Mucosa of gallbladder (tissue), 1 donor: Measurements from ENCODE around the gene MSANTD3. TPM values are rescaled to one million over a fixed set of nuclear protein-coding genes. Genes with fewer than 3 reads are reported as not detected.

Experiments
- DNase-seq: peaks from one replicate; pipeline ENCODE4 v3.0.0-alpha.2; 2020; ENCODE audit warnings: low spot score
- total RNA-seq: library from RNA; stranded (reverse); gene quantifications from one replicate; pipeline ENCODE4 v1.2.1, GENCODE V29; 2021
- donor health status: DM: no; HTN: no; CAD: no.

MSANTD3 gene
- total RNA-seq, 1 donor from 2014 or later = 14.9 TPM

DNA sequence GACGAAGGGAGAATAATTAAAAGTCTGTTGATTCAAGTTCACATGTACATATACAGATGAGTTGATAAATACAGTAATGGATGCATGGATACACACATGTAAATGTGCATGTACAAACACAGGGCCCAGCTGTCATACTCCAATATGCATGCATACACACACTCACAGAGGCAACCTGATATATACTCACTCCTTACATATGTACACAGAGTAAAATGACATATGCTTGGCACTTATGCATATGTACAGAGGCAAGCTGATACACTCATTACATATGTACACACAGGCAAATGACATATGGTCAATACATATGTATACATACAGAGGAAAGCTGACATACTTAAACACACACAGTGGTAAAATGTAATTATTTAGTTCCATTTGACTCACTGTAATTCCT lies 38.8 kb downstream of the MSANTD3 start:
- DNase-seq = no peak

DNA sequence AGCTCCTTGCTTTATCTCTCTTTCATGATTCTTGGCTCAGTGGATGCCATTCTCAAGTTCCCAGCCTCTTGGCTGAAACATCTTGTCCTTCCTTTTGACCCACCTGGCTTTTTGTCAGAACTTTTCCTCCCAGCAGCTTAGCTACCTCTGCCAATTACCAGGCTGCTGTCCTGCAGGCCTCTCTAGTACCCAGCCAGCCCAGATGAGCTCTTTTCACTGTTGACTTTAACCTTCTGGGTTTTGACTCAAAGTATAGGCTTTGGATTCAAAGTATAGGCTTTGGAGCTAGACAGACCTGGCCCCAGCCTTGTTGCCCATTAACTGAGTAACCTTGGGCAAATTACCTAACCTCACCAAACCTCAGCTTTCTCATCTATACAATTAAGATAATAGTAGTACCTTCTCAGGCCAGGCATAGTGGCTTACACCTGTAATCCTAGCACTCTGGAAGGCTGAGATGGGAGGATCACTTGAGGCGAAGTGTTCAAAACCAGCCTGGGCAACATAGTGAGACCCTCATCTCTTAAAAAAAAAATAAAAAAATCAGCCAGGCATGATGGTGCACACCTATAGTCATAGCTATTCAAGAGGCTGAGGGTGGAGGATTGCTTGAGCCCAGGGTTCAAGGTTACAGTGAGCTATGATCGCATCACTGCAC lies 39.4 kb downstream of the MSANTD3 start:
- no peak for DNase-seq

DNA sequence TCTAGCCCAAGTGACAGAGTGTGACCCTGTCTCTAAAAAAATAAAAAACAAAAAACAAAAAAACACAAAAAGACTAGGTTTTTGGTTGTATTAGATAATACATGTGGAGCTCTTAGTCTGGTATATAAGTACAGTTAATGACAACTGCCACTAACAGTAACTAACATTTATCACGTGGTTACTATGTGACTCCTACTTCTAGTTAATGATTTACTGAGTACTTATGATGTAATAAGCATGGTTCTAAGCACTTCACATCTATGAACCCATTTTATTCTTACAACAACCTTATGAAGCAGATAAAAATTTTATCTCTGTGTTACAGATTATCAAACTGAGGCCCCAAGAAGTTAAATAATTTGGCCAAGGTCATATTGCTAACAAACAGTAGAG lies 39.9 kb downstream of the MSANTD3 start:
- no peak for DNase-seq

DNA sequence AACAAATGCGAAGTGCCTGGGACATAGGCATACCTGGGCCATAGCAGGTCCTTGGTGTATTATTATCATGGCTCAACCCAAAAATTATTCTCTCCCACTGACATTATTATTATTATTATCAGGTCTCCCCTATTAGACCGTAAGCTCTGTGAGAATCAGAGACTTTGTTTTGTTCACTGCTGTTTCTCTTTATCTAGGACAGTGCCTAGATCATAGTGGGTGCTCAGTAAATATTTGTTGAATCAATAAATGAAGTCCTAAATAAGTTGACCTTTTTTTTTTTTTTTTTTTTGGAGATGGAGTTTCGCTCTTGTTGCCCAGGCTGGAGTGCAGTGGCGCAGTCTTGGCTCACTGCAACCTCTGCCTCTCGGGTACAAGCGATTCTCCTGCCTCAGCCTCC lies 41.1 kb downstream of the MSANTD3 start:
- no peak for DNase-seq

DNA sequence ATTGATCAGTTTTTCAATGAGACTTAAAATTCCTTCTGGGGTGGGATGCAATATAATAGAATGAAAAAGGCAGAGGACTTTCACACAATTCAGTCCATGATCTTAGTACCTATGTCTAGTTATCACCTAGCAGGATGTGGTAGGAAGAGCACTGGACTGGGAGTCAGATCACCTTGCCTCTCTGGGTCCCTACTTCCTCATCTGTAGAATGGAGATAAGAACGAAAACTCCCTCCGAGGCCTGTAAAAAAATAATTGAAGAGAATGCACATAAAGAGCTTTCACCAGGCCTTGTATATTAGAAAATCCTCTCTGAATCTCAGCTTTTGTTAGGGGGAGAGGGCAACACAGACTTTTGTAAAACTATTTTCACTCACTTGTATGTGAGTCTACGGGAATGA lies 45.3 kb downstream of the MSANTD3 start:
- no peak for DNase-seq

DNA sequence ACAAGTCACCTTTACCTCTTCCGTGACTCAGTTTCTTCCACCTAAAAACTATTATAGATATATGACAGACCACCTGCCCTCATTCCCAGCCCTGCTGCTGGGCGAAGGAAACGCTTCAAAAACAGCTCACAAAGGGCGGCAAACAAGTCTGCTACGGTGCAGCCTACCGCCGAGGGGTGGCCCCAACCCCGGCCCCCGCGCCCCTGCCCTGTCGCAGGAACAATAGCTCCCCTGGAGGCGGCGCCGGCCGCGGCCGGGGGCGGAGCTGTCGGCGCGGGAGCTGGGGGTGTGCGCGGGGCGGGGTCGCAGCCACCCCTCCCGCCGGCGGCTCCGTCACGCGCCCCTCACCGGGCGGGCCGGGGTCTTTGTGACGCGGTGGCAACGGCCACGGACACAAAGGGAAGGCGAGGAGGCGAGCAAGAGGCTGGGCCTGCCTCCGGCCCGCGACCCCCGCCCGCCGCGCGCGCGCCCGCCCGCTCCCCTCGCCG lies 45.9 kb downstream of the MSANTD3 start, which contains the start of gene TMEFF1:
TSS of gene TMEFF1 (plus strand) at position 362 of the 488 bp plus-strand sequence. CDS start 396 bp downstream, outside the sequence.
- DNase-seq = no peak

DNA sequence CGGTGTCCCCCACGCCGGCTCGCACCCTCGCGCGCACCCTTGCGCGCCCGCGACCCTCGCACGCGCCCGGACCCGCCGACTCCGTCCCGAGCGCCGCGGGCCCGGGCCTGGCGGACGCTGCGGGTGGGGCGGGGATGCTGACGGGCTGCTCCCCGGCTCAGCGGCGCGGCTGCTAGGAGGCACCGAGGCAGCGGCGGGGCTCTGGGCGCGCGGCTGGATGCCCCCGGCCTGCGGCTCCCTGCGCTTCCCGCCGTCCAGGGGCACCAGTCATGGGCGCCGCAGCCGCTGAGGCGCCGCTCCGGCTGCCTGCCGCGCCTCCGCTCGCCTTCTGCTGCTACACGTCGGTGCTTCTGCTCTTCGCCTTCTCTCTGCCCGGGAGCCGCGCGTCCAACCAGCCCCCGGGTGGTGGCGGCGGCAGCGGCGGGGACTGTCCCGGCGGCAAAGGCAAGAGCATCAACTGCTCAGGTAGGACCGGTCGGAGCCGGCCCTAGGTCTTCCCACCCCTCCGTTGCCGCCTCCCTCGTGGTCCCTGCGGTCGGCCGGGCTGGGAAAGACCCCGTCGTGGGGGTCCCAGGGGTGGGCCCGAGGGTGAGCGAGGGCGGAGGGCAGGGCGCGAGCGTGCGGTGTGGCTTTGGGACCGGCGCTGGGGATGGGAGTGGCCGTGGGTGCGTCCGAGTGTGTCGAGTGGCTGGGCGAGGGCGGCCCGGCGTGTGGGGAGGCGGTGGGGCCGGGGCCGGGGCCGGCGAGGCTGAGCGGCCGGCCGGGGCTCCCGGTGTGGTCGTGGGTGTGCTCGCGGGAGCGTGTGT lies 46.5 kb downstream of the MSANTD3 start:
- no peak for DNase-seq

DNA sequence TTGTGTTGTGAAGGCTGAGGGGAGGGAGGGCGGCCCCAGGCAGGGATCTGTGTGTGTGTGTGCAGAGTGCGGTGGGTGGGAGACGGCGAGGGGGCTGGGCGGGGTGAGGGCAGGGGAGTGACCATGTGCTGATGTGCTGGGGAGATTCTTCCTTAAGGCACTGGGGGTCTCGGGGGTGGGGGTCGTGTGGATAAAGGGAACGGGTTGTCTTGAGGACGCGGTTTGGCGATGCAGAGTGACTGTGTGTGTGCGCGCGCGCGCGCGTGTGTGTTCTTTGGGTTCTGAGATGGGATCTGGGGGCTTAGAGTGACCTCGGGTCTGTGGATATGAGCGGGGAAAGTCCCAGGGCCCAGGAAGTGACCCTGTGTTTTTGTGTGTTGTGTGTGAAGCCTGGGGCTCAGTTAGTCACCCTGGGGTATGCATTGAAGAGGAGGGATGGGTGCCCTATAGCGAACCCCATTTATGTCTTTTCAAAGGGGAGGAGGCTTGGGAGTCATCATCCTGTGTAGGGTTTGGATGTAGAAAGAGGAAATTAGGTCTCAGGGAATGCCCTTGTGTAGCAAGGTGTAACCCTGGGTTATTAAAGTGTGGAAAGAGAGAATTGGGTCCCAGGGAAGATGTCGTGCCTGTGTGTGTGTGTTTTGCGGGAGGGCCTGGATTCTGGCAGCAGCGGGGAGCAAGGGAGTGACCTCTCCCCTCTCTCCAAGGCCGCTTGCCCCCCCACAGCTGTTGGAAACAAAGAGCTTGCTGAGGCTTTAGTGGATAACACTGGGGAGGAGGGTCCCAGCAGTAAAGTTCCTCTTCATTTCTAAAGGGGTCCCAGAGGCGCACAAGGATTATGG lies 47.4 kb downstream of the MSANTD3 start:
- no peak for DNase-seq

DNA sequence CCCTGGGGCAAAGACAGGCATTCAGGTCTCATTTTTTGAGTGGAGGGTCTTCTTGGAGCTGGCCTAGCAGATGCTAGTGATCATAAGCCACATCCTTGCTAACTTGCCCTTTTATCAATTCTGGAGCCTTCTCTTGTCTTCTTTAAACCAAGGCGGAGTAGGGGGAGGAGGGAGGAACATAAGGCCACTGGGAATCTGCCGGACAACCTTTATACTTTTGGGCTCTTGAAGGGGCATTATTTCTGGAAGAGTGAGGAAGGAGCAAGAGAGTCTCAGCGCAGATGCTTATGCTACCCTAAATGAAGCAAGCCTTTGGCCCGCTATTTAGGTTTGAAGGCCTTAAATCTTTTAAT lies 48.0 kb downstream of the MSANTD3 start:
- DNase-seq = no peak

DNA sequence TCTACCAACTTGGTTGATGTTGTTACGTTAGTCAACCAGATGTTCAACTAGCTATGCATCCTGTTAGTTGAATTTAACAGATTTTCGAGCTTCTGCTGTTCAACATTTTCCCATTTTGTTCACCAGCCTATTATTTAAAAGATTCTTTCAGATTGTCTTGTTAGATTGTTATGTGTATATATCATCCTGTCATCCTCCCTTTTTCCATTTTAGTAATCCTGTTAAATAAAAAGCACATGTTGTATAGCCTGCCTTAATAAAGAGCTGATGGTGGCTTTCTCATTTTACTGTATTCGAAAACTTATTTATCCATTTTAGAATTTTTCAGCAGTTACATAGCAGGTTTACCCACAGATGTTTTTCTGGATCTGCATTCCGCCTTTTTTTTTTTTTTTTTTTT lies 50.3 kb downstream of the MSANTD3 start:
- no peak for DNase-seq

DNA sequence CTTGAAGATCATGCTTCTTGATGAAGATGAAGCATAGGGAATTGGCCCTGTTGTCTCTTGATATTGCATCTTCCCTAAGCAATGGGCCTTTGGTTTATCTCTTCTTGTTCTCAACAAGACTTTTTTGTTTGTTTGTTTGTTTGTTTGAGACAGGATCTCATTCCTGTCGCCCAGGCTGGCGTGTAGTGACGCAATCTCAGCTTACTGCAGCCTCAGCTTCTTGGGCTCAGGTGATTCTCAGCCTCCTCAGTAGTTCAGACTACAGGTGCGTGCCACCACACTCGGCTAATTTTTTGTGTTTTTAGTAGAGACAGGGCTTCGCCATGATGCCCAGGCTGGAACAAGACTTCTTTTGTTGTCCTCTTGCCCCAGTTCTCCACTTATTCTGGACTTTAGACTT lies 51.2 kb downstream of the MSANTD3 start:
- no peak for DNase-seq

DNA sequence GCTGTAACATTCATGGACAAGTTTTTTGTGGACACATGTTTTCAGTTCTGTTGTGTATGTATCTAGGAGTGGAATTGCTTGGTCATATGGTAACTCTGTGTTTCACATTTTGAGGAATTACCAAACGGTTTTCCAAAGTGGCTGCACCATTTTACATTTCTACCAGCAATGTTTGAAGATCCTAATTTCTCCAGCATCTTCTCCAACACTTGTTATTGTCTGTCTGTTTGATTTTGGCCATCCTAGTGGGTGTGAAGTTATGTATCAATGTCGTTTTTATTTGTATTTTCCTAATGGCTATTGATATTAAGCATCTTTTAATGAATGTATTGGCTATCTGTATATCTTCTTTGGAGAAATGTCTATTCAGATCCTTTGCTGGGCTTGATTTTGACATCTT lies 52.9 kb downstream of the MSANTD3 start:
- no peak for DNase-seq

DNA sequence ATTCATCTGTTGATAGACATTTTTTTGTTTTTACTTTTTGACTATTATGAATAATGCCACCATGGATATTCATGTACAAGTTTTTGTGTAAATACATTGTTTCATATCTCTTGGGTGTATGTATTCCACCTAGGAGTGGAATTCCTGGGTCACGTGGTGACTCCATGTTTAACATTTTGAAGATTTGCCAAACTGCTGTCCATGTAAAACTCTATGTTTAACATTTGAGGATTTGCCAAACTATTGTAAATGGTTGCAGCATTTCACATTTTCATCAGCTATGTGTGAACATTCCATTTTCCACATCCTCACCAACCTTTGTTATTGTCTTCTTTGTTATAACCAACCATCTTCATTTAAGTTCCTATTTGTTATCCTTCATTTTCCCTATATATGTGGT lies 58.3 kb downstream of the MSANTD3 start:
- DNase-seq = no peak

DNA sequence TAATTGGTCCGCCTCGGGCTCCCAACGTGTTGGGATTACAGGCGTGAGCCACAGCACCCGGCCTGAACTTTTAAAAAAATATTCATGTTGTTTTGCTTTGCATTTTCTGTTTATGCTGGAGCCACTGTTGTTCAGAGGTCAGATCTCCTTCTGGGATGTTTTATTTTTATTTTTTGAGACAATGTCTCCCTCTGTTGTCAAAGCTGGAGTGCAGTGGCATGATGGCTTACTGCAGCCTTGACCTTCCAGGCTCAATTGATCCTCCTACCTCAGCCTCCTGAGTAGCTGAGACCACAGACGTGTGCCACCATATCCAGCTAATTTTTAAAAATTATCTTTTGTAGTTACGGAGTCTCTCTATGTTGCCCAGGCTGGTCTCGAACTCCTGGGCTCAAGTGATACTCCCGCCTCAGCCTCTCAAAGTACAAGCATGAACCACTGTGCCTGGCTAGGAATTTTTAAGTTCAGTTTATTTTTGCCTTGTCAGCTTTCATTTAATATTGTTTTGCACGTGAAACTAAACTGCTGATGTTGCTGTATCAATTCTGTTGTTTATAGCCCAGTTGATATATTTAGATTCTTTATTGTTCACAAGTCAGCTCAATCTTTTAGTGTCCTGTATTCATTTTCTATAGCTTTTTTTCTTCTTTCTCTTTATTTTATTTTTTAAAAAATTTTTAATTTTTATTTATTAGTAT lies 59.7 kb downstream of the MSANTD3 start:
- no peak for DNase-seq

DNA sequence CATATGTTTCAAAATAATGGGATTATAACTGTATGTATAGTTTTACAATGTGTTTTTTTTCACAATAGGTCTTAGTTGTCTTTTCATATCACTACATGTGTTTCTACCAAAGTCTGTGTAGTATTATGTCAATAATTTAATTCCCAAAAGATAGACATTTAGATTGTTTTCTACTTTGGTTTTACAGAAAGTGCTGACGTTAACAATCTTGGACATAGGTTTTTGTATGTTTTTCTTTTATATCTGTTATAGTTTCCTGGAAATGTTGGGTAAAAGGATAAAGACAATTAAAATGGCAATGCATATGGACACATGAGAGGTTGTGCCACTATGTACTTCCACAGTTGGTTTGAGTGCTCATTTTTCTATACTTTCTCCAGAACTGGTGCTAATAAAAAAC lies 61.2 kb downstream of the MSANTD3 start:
- no peak for DNase-seq

DNA sequence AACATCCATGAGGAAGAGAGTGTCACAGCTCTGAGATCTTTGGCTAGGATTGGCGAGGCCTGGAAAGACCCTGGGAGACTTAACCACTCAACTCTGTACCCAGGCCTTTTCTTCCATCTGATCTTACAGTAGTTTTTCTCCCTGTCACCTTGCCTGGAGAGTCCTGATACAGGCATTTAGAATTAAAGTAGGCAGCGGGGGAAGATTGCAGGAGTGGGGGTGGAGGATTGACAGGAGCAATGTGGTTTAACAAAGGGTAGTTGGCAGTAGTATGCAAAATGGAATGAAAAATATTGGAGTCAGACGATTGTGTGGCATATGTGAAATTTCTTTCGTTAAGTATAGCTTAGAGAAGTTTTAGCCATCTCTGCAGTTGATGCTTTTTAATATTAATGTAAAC lies 62.9 kb downstream of the MSANTD3 start:
- DNase-seq = no peak

DNA sequence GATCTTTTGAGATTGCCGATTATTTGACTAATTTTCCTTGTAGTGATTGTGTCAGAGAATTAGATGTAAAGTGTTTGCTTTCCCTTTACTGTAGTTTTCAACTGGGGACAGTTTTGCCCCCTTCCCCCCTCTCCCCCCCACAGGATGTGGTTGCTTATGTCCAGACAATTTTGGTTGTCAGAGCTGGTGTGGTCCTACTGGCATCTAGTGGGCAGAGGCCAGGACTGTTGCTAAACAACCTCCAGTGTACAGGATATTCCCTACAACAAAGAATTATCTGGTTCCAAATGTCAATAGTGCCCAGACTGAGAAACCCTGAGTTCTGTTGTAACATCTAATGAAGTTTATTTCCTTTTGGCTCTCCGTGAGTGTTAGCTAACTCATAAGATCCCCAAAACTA lies 66.0 kb downstream of the MSANTD3 start:
- DNase-seq = no peak

DNA sequence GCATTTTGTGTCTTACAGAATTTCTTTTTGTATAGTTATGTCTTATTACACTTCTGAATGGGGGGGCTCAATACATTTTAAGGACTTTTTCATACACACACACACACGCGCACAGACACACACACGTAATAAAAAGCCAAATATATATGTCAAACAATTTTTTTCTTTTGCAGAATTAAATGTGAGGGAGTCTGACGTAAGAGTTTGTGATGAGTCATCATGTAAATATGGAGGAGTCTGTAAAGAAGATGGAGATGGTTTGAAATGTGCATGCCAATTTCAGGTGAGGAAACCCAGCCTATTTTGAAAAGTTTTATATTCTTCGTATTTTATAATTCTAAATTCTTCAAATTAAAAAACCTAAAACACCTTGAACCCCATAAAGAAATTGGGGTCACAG lies 71.6 kb downstream of the MSANTD3 start:
- no peak for DNase-seq

DNA sequence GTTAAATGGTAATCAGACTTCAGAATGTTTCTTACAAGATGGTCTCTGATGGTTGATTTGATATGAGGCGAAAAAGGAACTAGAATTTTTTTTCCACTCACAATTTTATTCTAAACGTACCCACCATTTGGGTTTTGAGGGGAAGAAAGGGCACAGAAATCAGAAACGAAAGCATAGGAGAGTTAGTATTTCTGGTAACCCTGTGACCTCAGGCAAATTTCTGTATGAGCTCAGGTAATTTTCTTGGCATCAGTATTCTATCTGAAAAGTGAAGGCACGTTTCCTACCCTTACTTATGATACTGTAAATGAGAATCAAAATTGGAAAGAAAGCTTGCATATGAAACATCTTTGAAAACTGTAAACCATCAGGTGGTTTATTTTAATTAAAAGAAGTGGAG lies 72.5 kb downstream of the MSANTD3 start:
- DNase-seq = no peak

DNA sequence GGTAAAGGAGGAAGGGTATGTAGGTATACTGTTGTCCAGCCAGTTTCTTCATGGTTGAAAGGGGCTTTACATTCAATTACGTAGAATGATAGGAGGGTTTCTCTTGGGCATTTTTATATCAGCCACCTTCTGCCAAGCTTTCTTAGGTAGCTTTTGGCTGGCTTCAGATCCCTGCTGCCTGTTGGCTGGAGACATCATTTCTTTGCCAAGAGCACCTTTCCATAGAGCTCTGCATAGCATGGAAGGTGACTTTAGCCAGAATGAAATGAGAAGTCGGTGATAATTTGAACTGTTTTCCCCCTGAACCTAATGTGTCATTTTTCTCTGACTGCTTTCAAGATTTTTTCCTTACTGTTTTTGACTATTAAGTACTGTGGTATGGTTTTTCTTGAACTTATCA lies 72.9 kb downstream of the MSANTD3 start:
- no peak for DNase-seq
